HepG2 (cell line): ENCODE data around the gene FZD4. TPM values are rescaled to one million over a fixed set of nuclear protein-coding genes. Genes with fewer than 3 reads are reported as not detected.

Source experiments
- ATF6 ChIP-seq: sonication (generic); formaldehyde crosslinking; conservative IDR thresholded peaks from 2 replicates; pipeline ENCODE4 v1.4.0; 2020; ENCODE audit warnings: missing genetic modification reagents
- CEBPB ChIP-seq: IDR thresholded peaks from 2 replicates; pipeline ENCODE4 v1.6.1; 2011; ENCODE audit warnings: low read depth, low read length, improper control_type of control experiment, borderline replicate concordance
- ELF1 ChIP-seq: sonication (generic); formaldehyde crosslinking; IDR thresholded peaks from 2 replicates; pipeline ENCODE4 v1.4.0; 2020; ENCODE audit warnings: missing genetic modification reagents
- FOXA3 ChIP-seq: IDR thresholded peaks from 2 replicates; pipeline ENCODE4 v1.6.1; 2016; ENCODE audit warnings: missing genetic modification reagents, missing compliant biosample characterization
- GTF3A ChIP-seq: sonication (generic); formaldehyde crosslinking; conservative IDR thresholded peaks from 2 replicates; pipeline ENCODE4 v1.4.0; 2020; ENCODE audit warnings: mild to moderate bottlenecking, missing genetic modification reagents
- KLF13 ChIP-seq: sonication (generic); formaldehyde crosslinking; IDR thresholded peaks from 2 replicates; pipeline ENCODE4 v1.4.0; 2020; ENCODE audit warnings: mild to moderate bottlenecking, missing genetic modification reagents
- NFIC ChIP-seq: IDR thresholded peaks from 2 replicates; pipeline ENCODE4 v1.6.1; 2012; ENCODE audit warnings: mild to moderate bottlenecking, low read length, inconsistent platforms
- NPAS2 ChIP-seq: sonication (generic); formaldehyde crosslinking; IDR thresholded peaks from 2 replicates; pipeline ENCODE4 v1.8.0; 2022; ENCODE audit warnings: mild to moderate bottlenecking, missing genetic modification reagents, borderline replicate concordance
- RBAK ChIP-seq: sonication (generic); formaldehyde crosslinking; IDR thresholded peaks from 2 replicates; pipeline ENCODE4 v1.5.1; 2020; ENCODE audit warnings: mild to moderate bottlenecking, missing genetic modification reagents
- SALL1 ChIP-seq: sonication (generic); formaldehyde crosslinking; IDR thresholded peaks from 2 replicates; pipeline ENCODE4 v1.8.0; 2022; ENCODE audit warnings: mild to moderate bottlenecking, missing genetic modification reagents
- ZFP41 ChIP-seq: sonication (generic); formaldehyde crosslinking; IDR thresholded peaks from 2 replicates; pipeline ENCODE4 v1.4.0; 2020; ENCODE audit warnings: mild to moderate bottlenecking, missing genetic modification reagents, borderline replicate concordance
- ZNF292 ChIP-seq: sonication (generic); formaldehyde crosslinking; IDR thresholded peaks from 2 replicates; pipeline ENCODE4 v1.8.1; 2022; ENCODE audit warnings: mild to moderate bottlenecking, low read depth, missing genetic modification reagents, borderline replicate concordance
- ZNF3 ChIP-seq: IDR thresholded peaks from 2 replicates; pipeline ENCODE4 v1.7.0; 2017; ENCODE audit warnings: inconsistent platforms
- ZNF326 ChIP-seq: sonication (generic); formaldehyde crosslinking; IDR thresholded peaks from 2 replicates; pipeline ENCODE4 v1.4.0; 2020; ENCODE audit warnings: missing genetic modification reagents, borderline replicate concordance
- ZNF431 ChIP-seq: sonication (generic); formaldehyde crosslinking; IDR thresholded peaks from 2 replicates; pipeline ENCODE4 v1.9.0; 2022; ENCODE audit warnings: missing genetic modification reagents, low read depth, mild to moderate bottlenecking, borderline replicate concordance
- ZNF432 ChIP-seq: sonication (generic); formaldehyde crosslinking; IDR thresholded peaks from 2 replicates; pipeline ENCODE4 v1.5.0; 2020; ENCODE audit warnings: missing genetic modification reagents, mild to moderate bottlenecking, borderline replicate concordance
- ZNF563 ChIP-seq: sonication (generic); formaldehyde crosslinking; IDR thresholded peaks from 2 replicates; pipeline ENCODE4 v1.8.0; 2022; ENCODE audit warnings: mild to moderate bottlenecking, moderate library complexity, missing genetic modification reagents
- ZNF766 ChIP-seq: sonication (generic); formaldehyde crosslinking; IDR thresholded peaks from 2 replicates; pipeline ENCODE4 v1.5.0; 2020; ENCODE audit warnings: missing genetic modification reagents, borderline replicate concordance
- ZNF839 ChIP-seq: sonication (generic); formaldehyde crosslinking; IDR thresholded peaks from 2 replicates; pipeline ENCODE4 v1.4.0; 2020; ENCODE audit warnings: missing genetic modification reagents, mild to moderate bottlenecking, borderline replicate concordance
- ZSCAN22 ChIP-seq: sonication (generic); formaldehyde crosslinking; IDR thresholded peaks from 2 replicates; pipeline ENCODE4 v1.4.0; 2020; ENCODE audit warnings: mild to moderate bottlenecking, missing genetic modification reagents
- polyA plus RNA-seq, 8 experiments: library from polyadenylated mRNA; depleted of rRNA in 3 of 8; stranded (reverse) in 7 of 8; unstranded in 1 of 8; fragments of >200 nt; fragmentation: Illumina TruSeq in 4 of 8; extraction: Trizol in 4 of 8; gene quantifications; 2 replicates each; pipeline versions ENCODE4 v1.2.1 to v1.2.3, GENCODE V29; 2011 to 2016; ENCODE audit warnings: low read depth in 4 of 8, missing spikeins in 1 of 8, mixed read lengths in 1 of 8; ENCODE audit not compliant: insufficient read depth in 1 of 8
- total RNA-seq, 5 experiments: library from RNA; depleted of rRNA; stranded (reverse); fragments of >200 nt; fragmentation: Illumina TruSeq; extraction: Trizol; gene quantifications; 2 replicates each; pipeline ENCODE4 v1.2.3, GENCODE V29; 2016; ENCODE audit warnings: low read depth in 1 of 5
- TF ChIP-seq, protein P1 (sequence below): sonication (generic); formaldehyde crosslinking; IDR thresholded peaks from 2 replicates; pipeline ENCODE4 v1.9.0; 2021; ENCODE audit warnings: missing genetic modification reagents, mild to moderate bottlenecking, borderline replicate concordance
- TF ChIP-seq, protein P2 (sequence below): sonication (generic); formaldehyde crosslinking; IDR thresholded peaks from 2 replicates; pipeline ENCODE4 v1.5.1; 2020; ENCODE audit warnings: mild to moderate bottlenecking, missing genetic modification reagents, borderline replicate concordance

Gene FZD4
- total and polyA plus RNA-seq, 2 of the 13 experiments (the other 11 are each of a cell fraction or from before 2014, with no cell fraction given), result 46.5 to 70.4 TPM

- peak; percentile 81; the same call in 1 of the 2 replicates for TF ChIP-seq ZNF292
- no peak for TF ChIP-seq RBAK
- TF ChIP-seq ZNF326 (CRISPR knock-in tag), result no peak
- TF ChIP-seq ZNF3 (CRISPR knock-in tag), result no peak
- TF ChIP-seq NPAS2 (CRISPR knock-in tag), result no peak
- TF ChIP-seq, protein P1, sequence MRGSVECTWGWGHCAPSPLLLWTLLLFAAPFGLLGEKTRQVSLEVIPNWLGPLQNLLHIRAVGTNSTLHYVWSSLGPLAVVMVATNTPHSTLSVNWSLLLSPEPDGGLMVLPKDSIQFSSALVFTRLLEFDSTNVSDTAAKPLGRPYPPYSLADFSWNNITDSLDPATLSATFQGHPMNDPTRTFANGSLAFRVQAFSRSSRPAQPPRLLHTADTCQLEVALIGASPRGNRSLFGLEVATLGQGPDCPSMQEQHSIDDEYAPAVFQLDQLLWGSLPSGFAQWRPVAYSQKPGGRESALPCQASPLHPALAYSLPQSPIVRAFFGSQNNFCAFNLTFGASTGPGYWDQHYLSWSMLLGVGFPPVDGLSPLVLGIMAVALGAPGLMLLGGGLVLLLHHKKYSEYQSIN, result no peak
- TF ChIP-seq, protein P2, sequence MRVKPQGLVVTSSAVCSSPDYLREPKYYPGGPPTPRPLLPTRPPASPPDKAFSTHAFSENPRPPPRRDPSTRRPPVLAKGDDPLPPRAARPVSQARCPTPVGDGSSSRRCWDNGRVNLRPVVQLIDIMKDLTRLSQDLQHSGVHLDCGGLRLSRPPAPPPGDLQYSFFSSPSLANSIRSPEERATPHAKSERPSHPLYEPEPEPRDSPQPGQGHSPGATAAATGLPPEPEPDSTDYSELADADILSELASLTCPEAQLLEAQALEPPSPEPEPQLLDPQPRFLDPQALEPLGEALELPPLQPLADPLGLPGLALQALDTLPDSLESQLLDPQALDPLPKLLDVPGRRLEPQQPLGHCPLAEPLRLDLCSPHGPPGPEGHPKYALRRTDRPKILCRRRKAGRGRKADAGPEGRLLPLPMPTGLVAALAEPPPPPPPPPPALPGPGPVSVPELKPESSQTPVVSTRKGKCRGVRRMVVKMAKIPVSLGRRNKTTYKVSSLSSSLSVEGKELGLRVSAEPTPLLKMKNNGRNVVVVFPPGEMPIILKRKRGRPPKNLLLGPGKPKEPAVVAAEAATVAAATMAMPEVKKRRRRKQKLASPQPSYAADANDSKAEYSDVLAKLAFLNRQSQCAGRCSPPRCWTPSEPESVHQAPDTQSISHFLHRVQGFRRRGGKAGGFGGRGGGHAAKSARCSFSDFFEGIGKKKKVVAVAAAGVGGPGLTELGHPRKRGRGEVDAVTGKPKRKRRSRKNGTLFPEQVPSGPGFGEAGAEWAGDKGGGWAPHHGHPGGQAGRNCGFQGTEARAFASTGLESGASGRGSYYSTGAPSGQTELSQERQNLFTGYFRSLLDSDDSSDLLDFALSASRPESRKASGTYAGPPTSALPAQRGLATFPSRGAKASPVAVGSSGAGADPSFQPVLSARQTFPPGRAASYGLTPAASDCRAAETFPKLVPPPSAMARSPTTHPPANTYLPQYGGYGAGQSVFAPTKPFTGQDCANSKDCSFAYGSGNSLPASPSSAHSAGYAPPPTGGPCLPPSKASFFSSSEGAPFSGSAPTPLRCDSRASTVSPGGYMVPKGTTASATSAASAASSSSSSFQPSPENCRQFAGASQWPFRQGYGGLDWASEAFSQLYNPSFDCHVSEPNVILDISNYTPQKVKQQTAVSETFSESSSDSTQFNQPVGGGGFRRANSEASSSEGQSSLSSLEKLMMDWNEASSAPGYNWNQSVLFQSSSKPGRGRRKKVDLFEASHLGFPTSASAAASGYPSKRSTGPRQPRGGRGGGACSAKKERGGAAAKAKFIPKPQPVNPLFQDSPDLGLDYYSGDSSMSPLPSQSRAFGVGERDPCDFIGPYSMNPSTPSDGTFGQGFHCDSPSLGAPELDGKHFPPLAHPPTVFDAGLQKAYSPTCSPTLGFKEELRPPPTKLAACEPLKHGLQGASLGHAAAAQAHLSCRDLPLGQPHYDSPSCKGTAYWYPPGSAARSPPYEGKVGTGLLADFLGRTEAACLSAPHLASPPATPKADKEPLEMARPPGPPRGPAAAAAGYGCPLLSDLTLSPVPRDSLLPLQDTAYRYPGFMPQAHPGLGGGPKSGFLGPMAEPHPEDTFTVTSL (CRISPR knock-in tag), result peak; percentile 72; the same call in 1 of the 2 replicates
- TF ChIP-seq GTF3A (CRISPR knock-in tag), result no peak
- peak; percentile 63 for TF ChIP-seq FOXA3 (CRISPR knock-in tag)
- no peak for TF ChIP-seq ELF1 (CRISPR knock-in tag)
- TF ChIP-seq ZNF563, result no peak
- no peak for TF ChIP-seq ZNF432 (CRISPR knock-in tag)
- TF ChIP-seq NFIC, result no peak
- TF ChIP-seq ZNF766 (CRISPR knock-in tag), result no peak
- TF ChIP-seq ZSCAN22, result no peak
- peak; percentile 74 for TF ChIP-seq SALL1 (CRISPR knock-in tag)
- no peak for TF ChIP-seq ATF6 (CRISPR knock-in tag)
- no peak for TF ChIP-seq CEBPB
- TF ChIP-seq ZFP41 (CRISPR knock-in tag), result no peak
- no peak for TF ChIP-seq ZNF839
- TF ChIP-seq KLF13, result no peak
- TF ChIP-seq ZNF431 (CRISPR knock-in tag), result no peak
Measured at GRCh38 chr11:86957976-86958646, 2.9 kb upstream of the FZD4 start (continued).
